K562 (cell line): ENCODE data around the gene PATL2. TPM values are rescaled to one million over a fixed set of nuclear protein-coding genes. Genes with fewer than 3 reads are reported as not detected.

Experiments used
- HINFP ChIP-seq: fragments of 450-650 bp; conservative IDR thresholded peaks from 2 replicates; pipeline ENCODE4 v1.6.1; 2016; ENCODE audit warnings: missing genetic modification characterization, low read depth, mild to moderate bottlenecking, control low read depth, missing compliant biosample characterization
- THRA ChIP-seq: fragments of 450-650 bp; IDR thresholded peaks from 2 replicates; pipeline ENCODE4 v1.6.1; 2017; ENCODE audit warnings: mild to moderate bottlenecking, moderate library complexity
- ZNF407 ChIP-seq: fragments of 450-650 bp; IDR thresholded peaks from 2 replicates; pipeline ENCODE4 v1.6.1; 2016; ENCODE audit warnings: low read depth
- polyA plus RNA-seq, 8 experiments: library from polyadenylated mRNA; depleted of rRNA in 4 of 8; stranded (reverse) in 5 of 8; unstranded in 3 of 8; fragments of >200 nt; fragmentation: Nextera tagmentation in 2 of 8; fragmentation: Illumina TruSeq in 1 of 8; extraction: Ambion mirVana in 2 of 8; extraction: Trizol in 1 of 8; gene quantifications; 2 replicates each; pipeline versions ENCODE4 v1.2.1 to v1.2.3, GENCODE V29; 2011 to 2014; ENCODE audit warnings: inconsistent platforms in 1 of 8, missing spikeins in 1 of 8
- total RNA-seq, 7 experiments: library from RNA; depleted of rRNA in 6 of 7; stranded (reverse); fragments of >200 nt in 6 of 7; fragmentation: Illumina TruSeq in 2 of 7; extraction: Trizol in 2 of 7; gene quantifications; 2 replicates each; pipeline versions ENCODE4 v1.2.1 to v1.2.3, GENCODE V29; 2011 to 2021; ENCODE audit warnings: low replicate concordance in 1 of 7
- TF ChIP-seq, protein P1 (sequence below): fragments of 450-650 bp; formaldehyde crosslinking; conservative IDR thresholded peaks from 2 replicates; pipeline ENCODE4 v1.4.0; 2022; ENCODE audit warnings: mild to moderate bottlenecking, missing genetic modification characterization
- TF ChIP-seq, protein P2 (sequence below): fragments of 450-650 bp; IDR thresholded peaks from 2 replicates; pipeline ENCODE4 v1.6.1; 2017; ENCODE audit warnings: antibody characterized with exemption
- TF ChIP-seq, protein P3 (sequence below): fragments of 450-650 bp; IDR thresholded peaks from 2 replicates; pipeline ENCODE4 v1.6.1; 2016; ENCODE audit warnings: borderline replicate concordance

The PATL2 gene
- total and polyA plus RNA-seq, 9 of the 15 experiments (the other 6 are each of a cell fraction or from before 2014, with no cell fraction given) = 0.42 to 1.1 (median 0.86) TPM

- 0 out of 2 replicates have a peak, but pooled peaks have one; percentile 43 for TF ChIP-seq HINFP
- TF ChIP-seq, protein P1, sequence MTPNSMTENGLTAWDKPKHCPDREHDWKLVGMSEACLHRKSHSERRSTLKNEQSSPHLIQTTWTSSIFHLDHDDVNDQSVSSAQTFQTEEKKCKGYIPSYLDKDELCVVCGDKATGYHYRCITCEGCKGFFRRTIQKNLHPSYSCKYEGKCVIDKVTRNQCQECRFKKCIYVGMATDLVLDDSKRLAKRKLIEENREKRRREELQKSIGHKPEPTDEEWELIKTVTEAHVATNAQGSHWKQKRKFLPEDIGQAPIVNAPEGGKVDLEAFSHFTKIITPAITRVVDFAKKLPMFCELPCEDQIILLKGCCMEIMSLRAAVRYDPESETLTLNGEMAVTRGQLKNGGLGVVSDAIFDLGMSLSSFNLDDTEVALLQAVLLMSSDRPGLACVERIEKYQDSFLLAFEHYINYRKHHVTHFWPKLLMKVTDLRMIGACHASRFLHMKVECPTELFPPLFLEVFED = 0 out of 2 replicates have a peak, but pooled peaks have one; percentile 41
- TF ChIP-seq, protein P2, sequence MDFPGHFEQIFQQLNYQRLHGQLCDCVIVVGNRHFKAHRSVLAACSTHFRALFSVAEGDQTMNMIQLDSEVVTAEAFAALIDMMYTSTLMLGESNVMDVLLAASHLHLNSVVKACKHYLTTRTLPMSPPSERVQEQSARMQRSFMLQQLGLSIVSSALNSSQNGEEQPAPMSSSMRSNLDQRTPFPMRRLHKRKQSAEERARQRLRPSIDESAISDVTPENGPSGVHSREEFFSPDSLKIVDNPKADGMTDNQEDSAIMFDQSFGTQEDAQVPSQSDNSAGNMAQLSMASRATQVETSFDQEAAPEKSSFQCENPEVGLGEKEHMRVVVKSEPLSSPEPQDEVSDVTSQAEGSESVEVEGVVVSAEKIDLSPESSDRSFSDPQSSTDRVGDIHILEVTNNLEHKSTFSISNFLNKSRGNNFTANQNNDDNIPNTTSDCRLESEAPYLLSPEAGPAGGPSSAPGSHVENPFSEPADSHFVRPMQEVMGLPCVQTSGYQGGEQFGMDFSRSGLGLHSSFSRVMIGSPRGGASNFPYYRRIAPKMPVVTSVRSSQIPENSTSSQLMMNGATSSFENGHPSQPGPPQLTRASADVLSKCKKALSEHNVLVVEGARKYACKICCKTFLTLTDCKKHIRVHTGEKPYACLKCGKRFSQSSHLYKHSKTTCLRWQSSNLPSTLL = peak; percentile 64; the same call in 1 of the 2 replicates
- TF ChIP-seq THRA = no peak
- peak; percentile 51; the same call in 1 of the 2 replicates for TF ChIP-seq ZNF407
- TF ChIP-seq, protein P3, sequence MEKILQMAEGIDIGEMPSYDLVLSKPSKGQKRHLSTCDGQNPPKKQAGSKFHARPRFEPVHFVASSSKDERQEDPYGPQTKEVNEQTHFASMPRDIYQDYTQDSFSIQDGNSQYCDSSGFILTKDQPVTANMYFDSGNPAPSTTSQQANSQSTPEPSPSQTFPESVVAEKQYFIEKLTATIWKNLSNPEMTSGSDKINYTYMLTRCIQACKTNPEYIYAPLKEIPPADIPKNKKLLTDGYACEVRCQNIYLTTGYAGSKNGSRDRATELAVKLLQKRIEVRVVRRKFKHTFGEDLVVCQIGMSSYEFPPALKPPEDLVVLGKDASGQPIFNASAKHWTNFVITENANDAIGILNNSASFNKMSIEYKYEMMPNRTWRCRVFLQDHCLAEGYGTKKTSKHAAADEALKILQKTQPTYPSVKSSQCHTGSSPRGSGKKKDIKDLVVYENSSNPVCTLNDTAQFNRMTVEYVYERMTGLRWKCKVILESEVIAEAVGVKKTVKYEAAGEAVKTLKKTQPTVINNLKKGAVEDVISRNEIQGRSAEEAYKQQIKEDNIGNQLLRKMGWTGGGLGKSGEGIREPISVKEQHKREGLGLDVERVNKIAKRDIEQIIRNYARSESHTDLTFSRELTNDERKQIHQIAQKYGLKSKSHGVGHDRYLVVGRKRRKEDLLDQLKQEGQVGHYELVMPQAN = peak; percentile 47
Measured at GRCh38 chr15:44734839-44735481, 23.8 kb upstream of the PATL2 start (continued).
